Aorta (tissue), 5 donors: Measurements from ENCODE around the gene MYOCOS. TPM values are rescaled to one million over a fixed set of nuclear protein-coding genes. Genes with fewer than 3 reads are reported as not detected.
"Not testable (repeated sequence)": the region's sequence is repeated elsewhere in the genome, so short reads cannot be mapped to it uniquely, and the experiment has no call there.

Experiments used
- ATAC-seq: fragments of 200-7000 bp; cut with Tn5 transposase; one replicate; pipeline ENCODE4 v1.9.1; 2022; ENCODE audit warnings: moderate library complexity; ENCODE audit not compliant: low FRiP score
- DNase-seq, 2 donors: peaks; one replicate each; pipeline ENCODE4 v3.0.0-alpha.2; 2020
- H3K27ac ChIP-seq, 2 donors: one replicate each; pipeline ENCODE4 v1.5.1; 2013; ENCODE audit warnings: low read length in 2 of 2, mild to moderate bottlenecking in 2 of 2, moderate library complexity in 2 of 2, control low read depth in 1 of 2, inconsistent platforms in 1 of 2, low read depth in 1 of 2
- H3K27me3 ChIP-seq, 2 donors: one replicate each; pipeline ENCODE4 v1.6.1; 2013; ENCODE audit warnings: control low read depth in 1 of 2, low read length in 1 of 2, mild to moderate bottlenecking in 1 of 2, moderate library complexity in 1 of 2; ENCODE audit not compliant: insufficient read depth in 2 of 2, control insufficient read depth in 1 of 2
- H3K36me3 ChIP-seq, 2 donors: one replicate each; pipeline ENCODE4 v1.6.1; 2013; ENCODE audit warnings: control low read depth in 1 of 2, low read length in 1 of 2, mild to moderate bottlenecking in 1 of 2; ENCODE audit not compliant: insufficient read depth in 2 of 2, control insufficient read depth in 1 of 2
- H3K4me1 ChIP-seq, 2 donors: one replicate each; pipeline ENCODE4 v1.6.1; 2013; ENCODE audit warnings: low read length in 2 of 2, control low read depth in 1 of 2, mild to moderate bottlenecking in 1 of 2, moderate library complexity in 1 of 2; ENCODE audit not compliant: insufficient read depth in 2 of 2, control insufficient read depth in 1 of 2
- H3K4me3 ChIP-seq, 2 donors: one replicate each; pipeline ENCODE4 v1.5.1; 2013; ENCODE audit warnings: low read length in 2 of 2, control low read depth in 1 of 2, mild to moderate bottlenecking in 1 of 2
- H3K9me3 ChIP-seq: one replicate; pipeline ENCODE4 v1.6.1; 2013; ENCODE audit warnings: mild to moderate bottlenecking, low read length; ENCODE audit not compliant: control insufficient read depth
- WGBS, 2 donors: extraction: QIAGEN DNeasy Blood & Tissue Kit; methylation state at CpG; one replicate each; pipeline ENCODE4 v1.1.7; 2013; 5-methylcytosine and 5-hydroxymethylcytosine counted together
- intact Hi-C, 2 donors: fragments of 100-400 bp; cut with DNase I; formaldehyde crosslinking; loops; one replicate each; pipeline versions ENCODE4 v1.14.2 to v1.15.0; 2022
- polyA plus RNA-seq, 2 donors: library from polyadenylated mRNA; stranded (reverse); fragments of 200-250 nt; gene quantifications; one replicate each; pipeline ENCODE4 v1.2.3, GENCODE V29; 2013
- total RNA-seq, 2 donors: library from RNA; stranded (reverse); fragmentation: NEBNext Ultra II Directional; extraction: Animal tissue kit (Norgen Biotek cat#: 25700); gene quantifications; one replicate each; pipeline ENCODE4 v1.2.1, GENCODE V29; 2021
- donor health status: healthy with polysubstance abuse.
- donor health status: Bipolar disorder and iron deficiency.
- donor health status: DM: no; HTN: no; CAD: no.
- donor health status: DM: no; HTN: no; CAD: no.
- donor health status: DM: yes; HTN: yes; CAD: no.

MYOCOS gene
- total and polyA plus RNA-seq, 4 donors, result not detected

DNA sequence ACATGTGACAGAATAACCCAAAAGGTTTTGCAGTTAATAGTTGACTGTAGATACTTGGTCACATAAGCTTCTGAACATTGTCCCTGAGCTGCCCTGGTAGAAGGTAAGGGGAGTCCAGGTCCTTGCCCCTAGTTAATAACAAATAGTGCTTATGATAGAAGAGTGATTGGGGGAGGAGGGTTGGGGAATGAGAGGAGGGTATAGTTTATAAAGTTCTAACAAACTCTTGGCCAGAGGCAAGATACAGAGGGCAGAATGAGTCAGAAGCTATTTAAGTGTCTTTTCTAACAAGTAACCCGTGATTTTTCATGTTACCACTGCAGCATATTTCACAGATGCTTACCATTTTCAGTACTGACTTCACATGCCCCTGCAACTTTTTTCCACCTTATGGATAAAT is 26.7 kb upstream of the MYOCOS start:
- H3K27me3 ChIP-seq, result no peaks in the 10 kb centered on the region

DNA sequence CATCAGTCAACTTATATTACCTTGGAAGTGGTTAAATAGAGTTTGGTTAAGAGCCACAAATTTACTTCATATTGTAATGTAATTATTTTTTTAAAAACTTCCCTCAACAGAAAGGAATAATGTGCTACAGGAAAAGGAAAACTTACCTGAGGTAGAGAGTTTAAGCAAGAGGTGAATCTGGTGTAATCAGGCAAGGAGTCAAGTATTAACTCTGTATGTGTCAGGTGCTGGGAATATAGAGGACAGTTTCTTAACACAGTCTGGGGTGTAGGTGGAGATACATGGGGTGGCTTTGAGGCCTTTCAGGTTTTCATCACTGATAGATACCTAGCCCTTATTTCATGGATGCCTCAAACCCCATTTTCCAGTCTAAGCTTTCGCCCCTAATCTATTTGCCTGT is 25.9 kb upstream of the MYOCOS start:
- Histone ChIP-seq H3K36me3 (peaks cover 2 to 8% of the 10 kb centered on the region in 2 donors), H3K4me3 (no peak overlapping the region), H3K4me1 (no peaks in the 10 kb centered on the region), H3K27ac (no peak overlapping the region), H3K9me3 (no peaks in the 10 kb centered on the region), H3K27me3 (no peaks in the 10 kb centered on the region)
- ATAC-seq (no peak), DNase-seq (no peak)
- intact Hi-C loops, result no loop called here
- 96 to 97% methylated on average over 1 of the region's 1 CpG for WGBS, 2 donors

More for the DNA sequence above, 26.7 kb upstream of the MYOCOS start:
- 19 to 24% methylated on average over 1 of the region's 1 CpG for WGBS, 2 donors
- Histone ChIP-seq H3K27ac (no peak overlapping the region), H3K4me3 (no peak overlapping the region), H3K36me3 (peaks cover 2 to 8% of the 10 kb centered on the region in 2 donors), H3K9me3 (no peaks in the 10 kb centered on the region), H3K4me1 (no peaks in the 10 kb centered on the region)
- no peak for DNase-seq
- ATAC-seq, result no peak
- intact Hi-C loops, result no loop called here

DNA sequence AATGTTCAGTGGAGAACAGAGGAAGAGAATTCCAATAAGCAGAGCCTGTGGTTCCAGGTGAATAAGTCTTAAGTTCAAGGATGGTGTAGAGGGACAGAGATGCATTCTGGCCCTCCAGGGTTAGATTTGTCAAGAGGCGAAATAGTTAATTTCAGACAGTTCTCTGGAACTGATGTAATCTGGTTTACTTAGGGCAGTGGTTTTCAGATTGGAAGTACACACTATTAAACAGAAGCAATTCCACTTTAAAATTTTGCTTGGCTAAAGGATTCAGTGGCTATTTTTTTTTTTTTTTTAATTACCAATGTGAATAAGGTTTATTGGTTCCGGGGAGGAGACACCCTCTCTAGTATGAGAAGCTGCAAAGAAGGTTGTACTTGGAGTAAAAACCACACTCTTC is 25.3 kb upstream of the MYOCOS start:
- peaks cover 0 to 8% of the 10 kb centered on the region in 2 donors for H3K36me3 ChIP-seq
- WGBS, 2 donors, result 95 to 98% methylated on average over 2 of the region's 2 CpGs
- intact Hi-C loops, result no loop called here
- ATAC-seq (no peak), DNase-seq (no peak)
- no peak overlapping the region for H3K27ac ChIP-seq
- no peaks in the 10 kb centered on the region for H3K27me3 ChIP-seq
- no peak overlapping the region for H3K4me3 ChIP-seq
- no peaks in the 10 kb centered on the region for H3K9me3 ChIP-seq
- no peaks in the 10 kb centered on the region for H3K4me1 ChIP-seq

DNA sequence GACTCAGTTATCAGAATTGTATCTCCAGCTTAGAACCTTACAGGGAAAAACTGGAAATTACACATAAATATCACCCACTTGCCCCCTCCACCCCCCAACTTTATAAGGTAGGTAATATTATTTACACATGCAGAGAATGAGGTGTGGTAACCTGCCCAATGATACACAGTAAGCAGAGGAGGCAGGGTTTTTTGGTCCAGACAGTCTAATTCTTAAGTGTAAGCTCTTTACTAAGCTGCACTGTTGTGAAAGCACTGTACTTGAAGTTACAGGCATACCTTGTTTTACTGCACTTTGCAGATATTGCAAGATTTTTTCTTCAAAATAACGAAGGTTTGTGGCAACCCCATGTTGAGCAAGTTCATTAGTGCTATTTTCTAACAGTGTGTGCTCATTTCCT is 24.8 kb upstream of the MYOCOS start:
- Histone ChIP-seq H3K9me3 (no peaks in the 10 kb centered on the region), H3K36me3 (peaks cover 0 to 6% of the 10 kb centered on the region in 2 donors), H3K4me3 (no peak overlapping the region), H3K27ac (no peak overlapping the region), H3K27me3 (no peaks in the 10 kb centered on the region), H3K4me1 (no peaks in the 10 kb centered on the region)
- ATAC-seq (no peak), DNase-seq (no peak)
- intact Hi-C loops, result no loop called here
- WGBS, 2 donors, result 80 to 97% methylated on average over 1 of the region's 1 CpG

DNA sequence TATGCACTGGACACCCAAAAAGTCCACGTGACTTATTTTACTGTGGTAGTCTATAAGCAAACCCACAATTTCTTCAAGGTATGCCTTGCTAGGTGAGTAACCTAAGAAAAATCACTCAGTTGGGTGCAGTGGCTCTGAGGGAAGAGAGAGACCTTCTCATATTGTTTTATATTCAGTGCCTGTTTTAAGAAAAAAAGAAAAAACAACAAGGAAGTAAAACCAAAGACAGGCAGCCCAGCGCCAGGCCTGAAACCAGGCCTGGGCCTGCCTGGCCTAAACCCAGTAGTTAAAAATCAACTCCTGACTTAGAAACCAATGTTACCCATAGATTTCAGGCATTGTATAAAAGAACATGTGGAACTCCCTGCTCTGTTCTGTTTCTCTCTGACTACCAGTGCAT is 21.7 kb upstream of the MYOCOS start:
- H3K9me3 ChIP-seq, H3K36me3 ChIP-seq, ATAC-seq, DNase-seq, H3K27ac ChIP-seq, H3K4me3 ChIP-seq, H3K4me1 ChIP-seq, H3K27me3 ChIP-seq, intact Hi-C loops: not testable (repeated sequence)
- WGBS, 2 donors, result 90 to 92% methylated on average over 2 of the region's 2 CpGs

DNA sequence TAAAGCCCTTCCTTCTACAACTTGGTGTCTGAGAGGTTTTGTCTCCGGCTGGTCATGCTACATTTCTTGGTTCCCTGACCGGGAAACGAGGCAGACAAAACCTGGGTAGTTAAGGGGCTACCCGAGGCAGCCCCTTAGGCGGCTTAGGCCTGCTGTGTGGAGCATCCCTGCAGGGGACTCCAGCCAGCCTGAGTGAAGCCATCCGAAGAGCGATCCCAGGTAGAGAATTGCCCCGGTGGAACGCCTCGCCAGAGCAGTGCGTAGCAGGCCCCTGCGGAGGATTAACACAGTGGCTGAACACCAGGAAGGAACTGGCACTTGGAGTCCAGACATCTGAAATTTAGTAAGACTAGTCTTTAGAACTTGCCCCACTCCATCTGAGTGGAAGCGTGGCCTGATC is 21.2 kb upstream of the MYOCOS start:
- H3K4me1 ChIP-seq, result no peaks in the 10 kb centered on the region

DNA sequence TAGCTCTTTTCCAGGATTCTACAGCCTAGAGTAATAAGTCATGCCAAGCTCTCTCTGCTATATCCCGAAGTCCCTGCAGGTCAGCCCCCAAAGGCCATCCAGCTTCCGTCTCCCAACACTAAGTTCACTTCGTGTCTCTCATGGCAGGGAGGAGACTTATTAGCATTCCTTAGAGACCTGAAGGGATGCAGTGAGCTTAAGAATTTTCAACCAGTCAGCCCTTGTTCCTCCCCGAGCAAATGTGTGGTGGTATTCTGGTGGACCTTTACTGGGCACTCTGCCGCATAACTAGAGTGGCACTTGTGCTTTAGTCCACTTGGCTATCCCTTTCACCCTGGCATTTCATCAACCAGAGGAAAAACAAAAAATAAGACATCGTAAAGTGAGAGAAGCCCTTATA is 19.0 kb upstream of the MYOCOS start:
- H3K27ac ChIP-seq, H3K27me3 ChIP-seq, H3K4me3 ChIP-seq, H3K4me1 ChIP-seq, H3K9me3 ChIP-seq, DNase-seq, H3K36me3 ChIP-seq, ATAC-seq, intact Hi-C loops: not testable (repeated sequence)
- WGBS, 2 donors, result 64 to 69% methylated on average over 6 of the region's 6 CpGs

More for the DNA sequence above, 21.2 kb upstream of the MYOCOS start:
- Histone ChIP-seq H3K36me3 (peaks cover 0 to 3% of the 10 kb centered on the region in 2 donors), H3K27ac (no peak overlapping the region), H3K4me3 (no peak overlapping the region), H3K9me3 (no peaks in the 10 kb centered on the region), H3K27me3 (no peaks in the 10 kb centered on the region)
- no peak for ATAC-seq
- DNase-seq, result no peak
- intact Hi-C loops, result no loop called here
- 96 to 98% methylated on average over 13 of the region's 13 CpGs for WGBS, 2 donors

DNA sequence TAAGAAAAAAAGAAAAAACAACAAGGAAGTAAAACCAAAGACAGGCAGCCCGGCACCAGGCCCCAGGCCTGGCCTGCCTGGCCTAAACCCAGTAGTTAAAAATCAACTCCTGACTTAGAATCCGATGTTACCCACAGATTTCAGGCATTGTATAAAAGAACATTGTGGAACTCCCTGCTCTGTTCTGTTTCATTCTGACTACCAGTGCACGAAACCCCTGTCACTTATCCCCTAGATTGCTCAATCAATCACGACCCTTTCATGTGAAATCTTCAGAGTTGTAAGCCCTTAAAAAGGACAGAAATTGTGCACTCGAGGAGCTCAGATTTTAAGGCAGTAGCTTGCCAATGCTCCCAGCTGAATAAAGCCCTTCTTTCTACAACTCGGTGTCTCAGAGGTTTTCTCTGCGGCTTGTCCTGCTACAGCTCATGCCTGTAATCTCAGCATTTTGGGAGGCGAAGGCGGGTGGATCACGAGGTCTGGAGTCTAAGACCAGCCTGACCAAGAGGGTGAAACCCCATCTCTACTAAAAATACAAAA is 15.6 kb upstream of the MYOCOS start:
- Histone ChIP-seq H3K27me3 (no peaks in the 10 kb centered on the region), H3K36me3 (no peaks in the 10 kb centered on the region), H3K27ac (no peak overlapping the region), H3K4me3 (no peak overlapping the region), H3K4me1 (no peaks in the 10 kb centered on the region), H3K9me3 (no peaks in the 10 kb centered on the region)
- intact Hi-C loops, result no loop called here
- no peak for DNase-seq
- no peak for ATAC-seq
- 85 to 90% methylated on average over 10 of the region's 10 CpGs for WGBS, 2 donors

DNA sequence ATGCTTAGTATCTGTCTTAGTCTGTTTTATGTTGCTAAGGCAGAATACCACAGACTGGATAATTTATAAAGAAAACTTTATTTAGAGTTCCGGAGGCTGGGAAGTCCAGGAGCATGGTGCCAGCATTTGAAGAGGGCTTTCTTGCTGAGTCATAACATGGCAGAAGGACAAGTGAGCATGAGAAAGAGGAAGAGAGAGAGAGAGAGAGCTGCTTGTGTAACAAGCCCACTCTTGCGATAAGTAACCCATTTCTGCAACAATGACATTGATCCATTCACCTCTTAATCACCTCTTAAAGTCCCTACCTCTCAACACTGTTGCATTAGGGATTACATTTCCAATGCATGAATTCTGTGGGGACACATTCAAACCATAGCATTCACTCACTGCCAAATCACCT is 11.7 kb upstream of the MYOCOS start:
- no peak for DNase-seq
- no peaks in the 10 kb centered on the region for H3K4me1 ChIP-seq
- no peaks in the 10 kb centered on the region for H3K9me3 ChIP-seq
- intact Hi-C loops, result no loop called here
- H3K27ac ChIP-seq, result no peak overlapping the region
- no peak for ATAC-seq
- H3K4me3 ChIP-seq, result no peak overlapping the region
- H3K36me3 ChIP-seq, result no peaks in the 10 kb centered on the region
- no peaks in the 10 kb centered on the region for H3K27me3 ChIP-seq
- WGBS, 2 donors, result 66 to 73% methylated on average over 2 of the region's 2 CpGs
